Stomach (tissue), 4 donors: ENCODE results near the gene EYA2.

Source experiments
- POLR2A ChIP-seq, 4 donors: fragments of 450-650 bp; IDR thresholded peaks; one replicate each; pipeline ENCODE4 v1.6.1; 2016; ENCODE audit warnings: antibody characterized with exemption in 4 of 4, control low read depth in 2 of 4, mild to moderate bottlenecking in 1 of 4, moderate library complexity in 1 of 4
- POLR2AphosphoS5 ChIP-seq, 3 donors: sonication (generic); formaldehyde crosslinking; IDR thresholded peaks; one replicate each; pipeline ENCODE4 v1.6.1; 2016; ENCODE audit warnings: antibody characterized with exemption in 3 of 3

GRCh38 chr20:46903937-46904336 lies 9.3 kb downstream of the EYA2 start:
- TF ChIP-seq POLR2AphosphoS5 (IDR thresholded peaks at IDR 0.05) (no peak), POLR2A (IDR thresholded peaks at IDR 0.05) (no peak)
